ENCODE measurements around the gene CLEC17A. TPM values are rescaled to one million over a fixed set of nuclear protein-coding genes. Genes with fewer than 3 reads are reported as not detected.
"Not testable (repeated sequence)": the region's sequence is repeated elsewhere in the genome, so short reads cannot be mapped to it uniquely, and the experiment has no call there.

CLEC17A gene
- total and polyA plus RNA-seq, 7 donors, result 13.7 TPM; not detected in 6

GRCh38 chr19:14550201-14550754 lies 32.6 kb upstream of the CLEC17A start:
- H3K27me3 ChIP-seq, result no peaks in the 10 kb centered on the region
- intact Hi-C loops (cut with DNase I), result no loop called here
- no peaks in the 10 kb centered on the region for H3K9me3 ChIP-seq
- peaks cover 0 to 6% (median 5%) of the 10 kb centered on the region in 4 donors for H3K4me1 ChIP-seq
- no peak overlapping the region for H3K27ac ChIP-seq
- no peak for DNase-seq
- H3K4me3 ChIP-seq, result no peak overlapping the region
- H3K36me3 ChIP-seq, result peaks cover 0 to 32% (median 4%) of the 10 kb centered on the region in 4 donors
- TF ChIP-seq CTCF (IDR thresholded peaks at IDR 0.05) (no peak), POLR2A (IDR thresholded peaks at IDR 0.05) (no peak), EP300 (IDR thresholded peaks at IDR 0.05) (no peak)
- WGBS, 2 donors, result 19 to 47% methylated on average over 15 of the region's 15 CpGs

DNA sequence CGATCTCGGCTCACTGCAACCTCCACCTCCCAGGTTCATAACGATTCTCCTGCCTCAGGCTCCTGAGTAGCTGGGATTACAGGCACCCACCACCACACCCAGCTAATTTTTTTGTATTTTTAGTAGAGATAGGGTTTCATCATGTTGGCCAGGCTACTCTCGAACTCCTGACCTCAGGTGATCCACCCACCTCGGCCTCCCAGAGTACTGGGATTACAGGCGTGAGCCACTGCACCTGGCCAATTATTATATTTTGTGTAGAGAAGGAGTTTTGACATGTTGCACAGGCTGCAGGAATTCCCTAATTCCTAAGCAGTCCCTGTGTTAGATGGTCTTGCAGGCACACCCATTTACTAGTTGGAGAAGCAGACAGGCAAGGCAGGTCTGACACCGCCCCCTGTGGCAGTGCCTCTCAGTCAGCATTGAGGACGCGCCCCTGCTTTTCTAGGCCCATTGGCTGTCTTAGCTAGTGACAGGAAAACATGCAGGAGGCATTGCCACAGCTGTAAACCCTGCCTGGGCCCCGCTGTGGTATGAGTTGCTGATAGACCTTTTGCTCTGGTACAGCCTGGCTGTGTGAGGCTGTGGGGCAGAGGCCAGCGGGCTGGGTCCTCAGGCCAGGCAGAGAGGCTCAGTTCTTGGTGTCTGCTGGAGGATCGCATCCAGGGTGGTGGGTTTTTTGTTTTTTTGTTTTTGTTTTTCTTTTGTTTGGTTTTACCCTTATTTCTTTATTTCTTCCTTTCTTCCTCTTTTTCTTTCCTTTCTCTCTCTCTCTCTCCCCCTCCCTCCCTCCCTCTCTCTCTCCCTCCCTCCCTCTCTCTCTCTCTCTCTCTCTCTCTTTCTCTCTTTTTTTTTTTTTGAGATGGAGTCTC lies 31.5 kb upstream of the CLEC17A start:
- H3K4me1 ChIP-seq; DNase-seq; intact Hi-C loops (cut with DNase I); H3K27ac ChIP-seq; H3K27me3 ChIP-seq; H3K9me3 ChIP-seq; H3K4me3 ChIP-seq: not testable (repeated sequence)
- 36 to 54% methylated on average over 12 of the region's 12 CpGs for WGBS, 2 donors
- H3K36me3 ChIP-seq, result peaks cover 0 to 32% (median 4%) of the 10 kb centered on the region in 4 donors

DNA sequence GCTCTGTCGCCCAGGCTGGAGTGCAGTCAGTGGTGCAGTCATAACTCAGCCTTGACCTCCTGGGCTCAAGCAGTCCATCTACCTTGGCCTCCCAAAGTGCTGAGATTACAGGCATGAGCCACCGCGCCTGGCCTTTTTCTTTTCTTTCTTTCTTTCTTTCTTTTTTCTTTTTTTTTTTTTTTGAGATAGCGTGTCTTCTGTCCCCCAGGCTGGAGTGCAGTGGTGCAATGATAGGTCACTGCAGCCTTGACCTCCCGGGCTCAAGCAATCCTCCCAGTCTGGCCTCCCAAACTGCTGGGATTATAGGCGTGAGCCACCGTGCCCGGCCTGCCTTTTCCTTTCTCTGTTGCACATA lies 30.9 kb upstream of the CLEC17A start:
- H3K27me3 ChIP-seq; H3K27ac ChIP-seq; H3K4me1 ChIP-seq; H3K9me3 ChIP-seq; intact Hi-C loops (cut with DNase I); DNase-seq; H3K4me3 ChIP-seq: not testable (repeated sequence)
- WGBS, 2 donors, result 83 to 90% methylated on average over 8 of the region's 8 CpGs
- H3K36me3 ChIP-seq, result peaks cover 0 to 32% (median 4%) of the 10 kb centered on the region in 4 donors

DNA sequence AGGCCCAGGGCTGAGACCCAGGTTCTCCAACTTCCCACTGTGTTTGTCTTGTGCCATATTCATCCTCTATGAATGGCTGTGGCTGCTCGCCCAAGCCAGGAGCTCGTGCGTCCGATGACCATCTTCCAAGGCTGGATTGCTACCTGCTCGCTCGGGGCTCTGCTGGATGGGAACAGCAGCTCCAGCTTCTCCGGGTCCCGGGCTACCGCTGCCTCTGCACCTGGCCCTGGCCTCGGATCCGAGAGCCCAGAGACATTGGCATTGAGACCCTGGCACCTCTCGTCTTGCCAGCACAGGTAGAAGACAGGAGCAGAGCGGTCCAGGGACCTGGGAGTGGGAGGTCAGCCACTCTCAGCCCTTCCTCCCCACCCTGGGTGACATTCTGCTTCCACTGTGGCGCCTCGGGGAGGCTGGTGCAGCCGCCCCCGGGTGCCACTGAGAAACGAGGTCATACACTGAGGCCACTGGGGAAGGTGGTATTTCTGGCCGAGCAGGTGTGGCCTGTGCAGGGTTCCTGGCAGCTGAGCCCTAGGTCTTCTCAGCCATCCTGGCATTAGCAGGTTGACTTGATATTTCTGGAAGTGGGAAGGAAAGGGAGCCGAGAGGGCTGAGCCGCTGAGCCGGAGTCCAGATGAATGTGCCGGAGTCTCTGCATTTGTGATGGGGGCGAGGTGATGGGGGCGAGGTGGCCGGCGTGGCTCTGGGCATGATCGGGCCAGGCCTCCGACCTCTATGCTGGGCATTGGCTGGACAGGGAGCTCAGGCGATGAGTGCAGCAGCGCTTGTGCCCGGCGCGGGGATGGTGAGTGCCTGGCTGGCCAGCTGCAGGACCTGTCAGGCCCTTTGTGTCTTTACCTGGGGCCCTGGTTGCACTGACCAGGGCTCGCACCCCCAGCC lies 29.6 kb upstream of the CLEC17A start:
- no peak for TF ChIP-seq POLR2AphosphoS5 (IDR thresholded peaks at IDR 0.05)
- no peak for TF ChIP-seq POLR2A (IDR thresholded peaks at IDR 0.05)
- no peak for TF ChIP-seq CTCF (IDR thresholded peaks at IDR 0.05)
- no peak for TF ChIP-seq EP300 (IDR thresholded peaks at IDR 0.05)
- H3K27ac ChIP-seq, result no peak overlapping the region
- no peaks in the 10 kb centered on the region for H3K27me3 ChIP-seq
- H3K9me3 ChIP-seq, result no peaks in the 10 kb centered on the region
- peaks cover 0 to 32% (median 4%) of the 10 kb centered on the region in 4 donors for H3K36me3 ChIP-seq
- no peak overlapping the region for H3K4me3 ChIP-seq
- intact Hi-C loops (cut with DNase I), result no loop called here
- H3K4me1 ChIP-seq, result peaks cover 0 to 9% (median 7%) of the 10 kb centered on the region in 4 donors
- DNase-seq, result no peak
- 91 to 94% methylated on average over 35 of the region's 35 CpGs for WGBS, 2 donors

- Histone ChIP-seq H3K36me3 (peaks cover 0 to 26% (median 0%) of the 10 kb centered on the region in 4 donors), H3K4me1 (peaks cover 0 to 9% (median 7%) of the 10 kb centered on the region in 4 donors), H3K4me3 (no peak overlapping the region), H3K27me3 (no peaks in the 10 kb centered on the region), H3K27ac (no peak overlapping the region), H3K9me3 (no peaks in the 10 kb centered on the region)
- 76 to 84% methylated on average over 9 of the region's 9 CpGs for WGBS, 2 donors
- no peak for DNase-seq
- intact Hi-C loops (cut with DNase I), result no loop called here
- TF ChIP-seq CTCF (IDR thresholded peaks at IDR 0.05) (no peak), EP300 (IDR thresholded peaks at IDR 0.05) (no peak), POLR2A (IDR thresholded peaks at IDR 0.05) (no peak), POLR2AphosphoS5 (IDR thresholded peaks at IDR 0.05) (no peak)
Measured at GRCh38 chr19:14553939-14554243, 29.0 kb upstream of the CLEC17A start.
